ENCODE results near the gene GHRL. TPM values are rescaled to one million over a fixed set of nuclear protein-coding genes. Genes with fewer than 3 reads are reported as not detected.
A peak's percentile ranks its signal among the peaks of the same experiment; 100 is the strongest.

Gene GHRL
- total RNA-seq, 3 donors from 2014 or later (not counting 1 experiment from before 2014, with no cell fraction given), result 1.4 to 2.6 (median 1.5) TPM

DNA sequence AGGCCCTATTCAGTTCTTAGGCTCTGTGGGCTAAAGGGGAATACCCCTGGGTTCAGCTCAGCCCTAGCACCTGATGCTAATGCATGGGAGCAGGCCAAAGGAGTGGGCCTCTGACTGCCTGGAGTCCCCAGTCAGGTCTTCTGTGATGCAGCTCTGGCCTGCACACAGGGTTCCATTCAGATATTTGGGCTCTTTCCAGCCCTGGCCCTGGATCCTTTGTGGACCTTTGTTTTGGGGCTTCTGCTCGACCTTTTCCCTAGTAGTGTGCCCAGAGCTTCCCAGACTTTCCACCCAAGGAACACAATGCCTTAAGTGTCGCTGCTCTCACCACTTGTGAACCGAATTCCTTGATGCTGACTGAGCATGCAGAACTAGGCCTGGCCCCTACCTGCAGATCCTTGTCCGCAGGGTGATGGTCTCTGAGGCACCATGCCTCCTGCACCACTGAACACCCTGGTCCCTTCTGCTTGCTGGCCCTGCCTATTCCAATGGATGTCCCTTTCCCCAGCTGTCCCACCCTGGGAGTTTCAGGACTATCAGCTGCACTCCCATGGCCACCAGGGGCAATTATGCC lies 23.1 kb upstream of the GHRL start:
- DNase-seq (no peak), ATAC-seq (no peak)
- Mint-ChIP-seq H3K4me3 (no peak overlapping the region), H3K9me3 (no peaks in the 10 kb centered on the region), H3K4me1 (peaks cover 23 to 32% of the 10 kb centered on the region in 2 donors), H3K36me3 (no peaks in the 10 kb centered on the region), H3K27me3 (ENCODE audit: low read depth in 2 of 2) (no peaks in the 10 kb centered on the region), H3K27ac (no peak overlapping the region)
- no peaks in the 10 kb centered on the region for H3K9me3 ChIP-seq (ENCODE audit: control insufficient read depth, insufficient read depth, low read length)
- H3K4me1 ChIP-seq (ENCODE audit: control insufficient read depth, insufficient read depth, low read length), result peaks cover 12% of the 10 kb centered on the region
- no peaks in the 10 kb centered on the region for H3K27me3 ChIP-seq (ENCODE audit: control insufficient read depth, insufficient read depth, low read length)
- peaks cover 66% of the 10 kb centered on the region for H3K36me3 ChIP-seq (ENCODE audit: control insufficient read depth, insufficient read depth, low read length)
- WGBS (ENCODE audit: insufficient coverage), result 94% methylated on average over 4 of the region's 4 CpGs
- intact Hi-C loops (cut with micrococcal nuclease), result no loop called here
- no peak overlapping the region for H3K27ac ChIP-seq (ENCODE audit: low read length)
- no peak overlapping the region for H3K4me3 ChIP-seq (ENCODE audit: low read length)
- TF ChIP-seq, protein P1, sequence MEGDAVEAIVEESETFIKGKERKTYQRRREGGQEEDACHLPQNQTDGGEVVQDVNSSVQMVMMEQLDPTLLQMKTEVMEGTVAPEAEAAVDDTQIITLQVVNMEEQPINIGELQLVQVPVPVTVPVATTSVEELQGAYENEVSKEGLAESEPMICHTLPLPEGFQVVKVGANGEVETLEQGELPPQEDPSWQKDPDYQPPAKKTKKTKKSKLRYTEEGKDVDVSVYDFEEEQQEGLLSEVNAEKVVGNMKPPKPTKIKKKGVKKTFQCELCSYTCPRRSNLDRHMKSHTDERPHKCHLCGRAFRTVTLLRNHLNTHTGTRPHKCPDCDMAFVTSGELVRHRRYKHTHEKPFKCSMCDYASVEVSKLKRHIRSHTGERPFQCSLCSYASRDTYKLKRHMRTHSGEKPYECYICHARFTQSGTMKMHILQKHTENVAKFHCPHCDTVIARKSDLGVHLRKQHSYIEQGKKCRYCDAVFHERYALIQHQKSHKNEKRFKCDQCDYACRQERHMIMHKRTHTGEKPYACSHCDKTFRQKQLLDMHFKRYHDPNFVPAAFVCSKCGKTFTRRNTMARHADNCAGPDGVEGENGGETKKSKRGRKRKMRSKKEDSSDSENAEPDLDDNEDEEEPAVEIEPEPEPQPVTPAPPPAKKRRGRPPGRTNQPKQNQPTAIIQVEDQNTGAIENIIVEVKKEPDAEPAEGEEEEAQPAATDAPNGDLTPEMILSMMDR (IDR thresholded peaks at IDR 0.05), result no peak

DNA sequence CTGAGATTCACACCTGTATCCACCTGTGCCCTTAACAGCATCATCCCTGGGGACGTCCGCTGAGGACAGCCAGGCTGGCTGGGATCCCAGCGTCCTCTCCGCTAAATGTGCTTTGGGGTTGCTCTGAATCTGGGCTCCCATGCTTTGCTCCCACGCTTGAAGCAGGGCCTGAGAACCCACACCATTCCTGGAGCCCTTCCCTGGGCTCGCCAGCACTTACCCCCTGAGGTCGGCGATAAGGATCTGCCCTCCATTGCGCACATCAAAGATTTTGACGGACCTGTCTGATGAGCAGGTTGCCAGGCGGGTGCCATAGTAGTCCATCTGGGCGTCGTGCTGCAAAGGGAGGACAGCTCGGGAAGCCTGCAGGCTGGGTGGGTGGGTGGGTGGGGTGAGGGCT lies 22.4 kb upstream of the GHRL start:
- Histone ChIP-seq H3K27ac (ENCODE audit: low read length) (no peak overlapping the region), H3K4me1 (ENCODE audit: control insufficient read depth, insufficient read depth, low read length) (peaks cover 7% of the 10 kb centered on the region), H3K9me3 (ENCODE audit: control insufficient read depth, insufficient read depth, low read length) (no peaks in the 10 kb centered on the region), H3K27me3 (ENCODE audit: control insufficient read depth, insufficient read depth, low read length) (no peaks in the 10 kb centered on the region), H3K36me3 (ENCODE audit: control insufficient read depth, insufficient read depth, low read length) (peaks cover 72% of the 10 kb centered on the region), H3K4me3 (ENCODE audit: low read length) (no peak overlapping the region)
- Mint-ChIP-seq H3K4me3 (no peak overlapping the region), H3K27me3 (ENCODE audit: low read depth in 2 of 2) (no peaks in the 10 kb centered on the region), H3K36me3 (peaks cover 4% of the 10 kb centered on the region), H3K4me1 (peaks cover 19 to 27% of the 10 kb centered on the region in 2 donors), H3K27ac (no peak overlapping the region), H3K9me3 (no peaks in the 10 kb centered on the region)
- no peak for ATAC-seq
- WGBS (ENCODE audit: insufficient coverage), result 95% methylated on average over 12 of the region's 14 CpGs
- TF ChIP-seq, protein P1 (IDR thresholded peaks at IDR 0.05), result no peak
- intact Hi-C loops (cut with micrococcal nuclease), result no loop called here
- no peak for DNase-seq

DNA sequence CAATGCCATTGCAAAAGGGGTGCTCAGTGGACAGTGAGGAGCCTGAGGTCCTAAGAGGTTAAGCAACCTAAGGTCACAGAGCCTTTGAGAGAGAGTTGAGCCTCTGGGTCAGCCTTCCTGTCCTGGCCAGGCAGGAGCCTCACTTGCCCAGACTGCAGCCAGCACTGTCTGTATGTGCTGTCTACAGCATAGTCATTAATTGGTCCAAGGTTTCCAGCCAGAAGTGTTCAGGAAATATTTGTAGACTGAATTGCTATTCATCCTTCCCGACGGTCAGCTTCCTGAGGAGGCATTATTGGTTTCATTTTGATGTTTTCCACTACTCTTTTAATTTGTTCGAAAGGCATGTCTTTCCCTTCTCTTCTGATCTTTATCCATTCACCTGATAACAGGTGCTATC lies 20.1 kb upstream of the GHRL start:
- Histone ChIP-seq H3K4me1 (ENCODE audit: control insufficient read depth, insufficient read depth, low read length) (no peaks in the 10 kb centered on the region), H3K36me3 (ENCODE audit: control insufficient read depth, insufficient read depth, low read length) (peaks cover 82% of the 10 kb centered on the region), H3K4me3 (ENCODE audit: low read length) (no peak overlapping the region), H3K27ac (ENCODE audit: low read length) (no peak overlapping the region), H3K27me3 (ENCODE audit: control insufficient read depth, insufficient read depth, low read length) (no peaks in the 10 kb centered on the region), H3K9me3 (ENCODE audit: control insufficient read depth, insufficient read depth, low read length) (no peaks in the 10 kb centered on the region)
- H3K4me3 Mint-ChIP-seq, result no peak overlapping the region
- H3K36me3 Mint-ChIP-seq, result peaks cover 6% of the 10 kb centered on the region
- peak overlapping the region; percentile 7 to 17 for H3K27ac Mint-ChIP-seq
- H3K9me3 Mint-ChIP-seq, result no peaks in the 10 kb centered on the region
- 90% methylated on average over 3 of the region's 3 CpGs for WGBS (ENCODE audit: insufficient coverage)
- intact Hi-C loops (cut with micrococcal nuclease), result no loop called here
- H3K27me3 Mint-ChIP-seq (ENCODE audit: low read depth in 2 of 2), result no peaks in the 10 kb centered on the region
- peaks cover 0 to 7% of the 10 kb centered on the region in 2 donors for H3K4me1 Mint-ChIP-seq
- DNase-seq (no peak), ATAC-seq (no peak)
- TF ChIP-seq, protein P1 (IDR thresholded peaks at IDR 0.05), result no peak

DNA sequence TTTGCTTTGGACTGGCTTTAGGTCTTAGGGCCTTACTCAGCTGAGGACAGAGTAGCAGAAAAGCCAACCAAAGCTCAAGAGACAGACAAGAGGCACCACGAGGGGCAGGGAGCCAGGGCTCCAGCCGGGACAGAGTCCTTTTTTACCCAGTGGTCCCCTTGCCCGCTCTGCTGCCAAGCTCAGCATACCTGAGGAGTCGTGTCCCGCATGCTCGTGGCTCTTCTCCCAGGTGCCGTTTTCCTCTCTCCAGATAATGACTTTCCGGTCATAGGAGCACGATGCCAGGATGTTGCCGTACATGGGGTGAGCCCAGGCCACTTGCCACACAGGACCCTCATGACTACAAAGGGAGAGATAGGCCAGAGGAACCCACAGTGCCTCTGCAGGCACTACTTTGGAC lies 19.6 kb upstream of the GHRL start:
- intact Hi-C loops (cut with micrococcal nuclease), result no loop called here
- Mint-ChIP-seq H3K9me3 (no peaks in the 10 kb centered on the region), H3K27me3 (ENCODE audit: low read depth in 2 of 2) (no peaks in the 10 kb centered on the region), H3K4me3 (no peak overlapping the region), H3K36me3 (peaks cover 6% of the 10 kb centered on the region), H3K4me1 (peaks cover 0 to 7% of the 10 kb centered on the region in 2 donors), H3K27ac (no peak overlapping the region)
- H3K4me3 ChIP-seq (ENCODE audit: low read length), result no peak overlapping the region
- H3K27me3 ChIP-seq (ENCODE audit: control insufficient read depth, insufficient read depth, low read length), result no peaks in the 10 kb centered on the region
- no peak overlapping the region for H3K27ac ChIP-seq (ENCODE audit: low read length)
- WGBS (ENCODE audit: insufficient coverage), result 94% methylated on average over 10 of the region's 10 CpGs
- peaks cover 80% of the 10 kb centered on the region for H3K36me3 ChIP-seq (ENCODE audit: control insufficient read depth, insufficient read depth, low read length)
- TF ChIP-seq, protein P1 (IDR thresholded peaks at IDR 0.05), result no peak
- DNase-seq (no peak), ATAC-seq (no peak)
- H3K4me1 ChIP-seq (ENCODE audit: control insufficient read depth, insufficient read depth, low read length), result no peaks in the 10 kb centered on the region
- no peaks in the 10 kb centered on the region for H3K9me3 ChIP-seq (ENCODE audit: control insufficient read depth, insufficient read depth, low read length)
